Ovary (tissue), 9 donors: ENCODE data around the gene ENTR1. TPM values are rescaled to one million over a fixed set of nuclear protein-coding genes. Genes with fewer than 3 reads are reported as not detected.
"Not testable (repeated sequence)": the region's sequence is repeated elsewhere in the genome, so short reads cannot be mapped to it uniquely, and the experiment has no call there.

ENCODE experiments used
- DNase-seq, 5 donors: peaks; one replicate each; pipeline ENCODE4 v3.0.0-alpha.2; 2019 to 2020
- H3K27ac ChIP-seq, 2 donors: fragments of 200-600 bp; one replicate each; pipeline versions ENCODE4 v1.5.1 to v1.8.0; 2019 to 2022
- H3K27me3 ChIP-seq: fragments of 200-600 bp; one replicate; pipeline ENCODE4 v1.8.0; 2022
- H3K36me3 ChIP-seq: fragments of 200-600 bp; sonication (generic); one replicate; pipeline ENCODE4 v1.5.1; 2019
- H3K4me1 ChIP-seq: one replicate; pipeline ENCODE4 v1.8.1; 2013; ENCODE audit warnings: mild to moderate bottlenecking, moderate library complexity; ENCODE audit not compliant: insufficient read depth
- H3K4me3 ChIP-seq: fragments of 200-600 bp; sonication (generic); one replicate; pipeline ENCODE4 v1.5.1; 2017
- H3K9me3 ChIP-seq, 2 donors: fragments of 200-600 bp in 1 of 2; sonication (generic) in 1 of 2; one replicate each; pipeline versions ENCODE4 v1.5.1 to v1.8.1; 2013 to 2019; ENCODE audit warnings: mild to moderate bottlenecking in 1 of 2, moderate library complexity in 1 of 2
- CTCF ChIP-seq, 3 donors: fragments of 450-650 bp in 2 of 3; fragments of 200-600 bp in 1 of 3; IDR thresholded peaks; one replicate each; pipeline versions ENCODE4 v1.5.1 to v1.8.0; 2016 to 2022; ENCODE audit warnings: antibody characterized with exemption in 3 of 3, mild to moderate bottlenecking in 1 of 3
- EP300 ChIP-seq: sonication (generic); formaldehyde crosslinking; IDR thresholded peaks from one replicate; pipeline ENCODE4 v1.6.1; 2017; ENCODE audit warnings: antibody characterized with exemption
- POLR2A ChIP-seq: fragments of 450-650 bp; IDR thresholded peaks from one replicate; pipeline ENCODE4 v1.6.1; 2017; ENCODE audit warnings: antibody characterized with exemption, mild to moderate bottlenecking, moderate library complexity
- WGBS, 3 donors: extraction: QIAGEN DNeasy Blood & Tissue Kit in 1 of 3; methylation state at CpG; one replicate each; pipeline versions ENCODE4 v1.1.5 to v1.1.7; 2013 to 2017; 5-methylcytosine and 5-hydroxymethylcytosine counted together
- intact Hi-C, 4 donors: fragments of 100-400 bp; cut with DNase I; formaldehyde crosslinking; loops; one replicate each; pipeline versions ENCODE4 v1.11.0 to v1.15.1; 2022 to 2023
- polyA plus RNA-seq, 2 donors: library from polyadenylated mRNA; stranded (reverse); fragments of 200-250 nt in 1 of 2; fragments of 350-450 nt in 1 of 2; fragmentation: Illumina TruSeq in 1 of 2; extraction: RNeasy Lipid Tissue Mini Kit (QIAGEN cat#74804) in 1 of 2; gene quantifications; one replicate each; pipeline ENCODE4 v1.2.3, GENCODE V29; 2013 to 2014
- total RNA-seq, 7 donors: library from RNA; depleted of rRNA in 2 of 7; stranded (reverse); fragments of >200 nt in 2 of 7; fragmentation: NEBNext Ultra II Directional in 3 of 7; extraction: Animal tissue kit (Norgen Biotek cat#: 25700) in 3 of 7; gene quantifications; one replicate each; pipeline versions ENCODE4 v1.1.0 to v1.2.4, GENCODE V29; 2016 to 2023
- donor health status: DM: no; HTN: no; CAD: no; lungs with moderate emphysema.
- donor health status: DM: no; HTN: no; CAD: no.
- donor health status: Bipolar disorder and iron deficiency.
- donor health status: DM: yes; HTN: yes; CAD: no.
- donor health status: DM: no; HTN: no; CAD: no.
- donor health status: DM: yes; HTN: yes; CAD: no.

The ENTR1 gene
- total and polyA plus RNA-seq, 9 donors = 19.3 to 52.5 (median 27.2) TPM

- WGBS, 3 donors = 6 to 14% (median 7%) methylated on average over 49 to 71 of the region's 71 CpGs
- Histone ChIP-seq H3K27ac (peak overlapping the region in 1 of 2 donors; percentile 28), H3K4me3 (peak overlapping the region; percentile 92), H3K36me3 (no peaks in the 10 kb centered on the region), H3K27me3 (no peaks in the 10 kb centered on the region), H3K4me1 (peaks cover 2% of the 10 kb centered on the region), H3K9me3 (no peaks in the 10 kb centered on the region)
- DNase-seq = peak in 2 of 5 donors; percentile 51 to 60
- TF ChIP-seq POLR2A (no peak), CTCF (IDR thresholded peaks at IDR 0.05) (no peak), EP300 (no peak)
- intact Hi-C loops = no loop called here
Observed at GRCh38 chr9:136409557-136410455, 608 bp downstream of the ENTR1 start.

GRCh38 chr9:136407911-136408310, 2.5 kb downstream of the ENTR1 start:
- 84 to 90% (median 87%) methylated on average over 7 of the region's 7 CpGs for WGBS, 3 donors
- H3K36me3 ChIP-seq = no peaks in the 10 kb centered on the region
- TF ChIP-seq CTCF (IDR thresholded peaks at IDR 0.05) = no peak
- TF ChIP-seq POLR2A = no peak
- TF ChIP-seq EP300 = no peak
- H3K4me3 ChIP-seq = no peak overlapping the region
- no peaks in the 10 kb centered on the region for H3K27me3 ChIP-seq
- intact Hi-C loops = no loop called here
- H3K9me3 ChIP-seq = no peaks in the 10 kb centered on the region
- H3K27ac ChIP-seq = no peak overlapping the region
- DNase-seq = no peak
- peaks cover 2% of the 10 kb centered on the region for H3K4me1 ChIP-seq

- H3K4me3 ChIP-seq, H3K27ac ChIP-seq, DNase-seq, intact Hi-C loops, H3K9me3 ChIP-seq, H3K4me1 ChIP-seq, H3K27me3 ChIP-seq, H3K36me3 ChIP-seq: not testable (repeated sequence)
- WGBS, 3 donors = 85 to 89% (median 87%) methylated on average over 28 of the region's 28 CpGs
Observed at GRCh38 chr9:136407061-136407460, 3.4 kb downstream of the ENTR1 start.

GRCh38 chr9:136405904-136406303, 4.5 kb downstream of the ENTR1 start:
- H3K4me1 ChIP-seq, H3K4me3 ChIP-seq, H3K9me3 ChIP-seq, intact Hi-C loops, H3K27ac ChIP-seq, DNase-seq, H3K36me3 ChIP-seq, H3K27me3 ChIP-seq: not testable (repeated sequence)
- WGBS, 3 donors = 78 to 83% (median 80%) methylated on average over 10 of the region's 10 CpGs

GRCh38 chr9:136405481-136405880, 4.9 kb downstream of the ENTR1 start:
- intact Hi-C loops = no loop called here
- no peak overlapping the region for H3K4me3 ChIP-seq
- 70 to 75% (median 70%) methylated on average over 7 of the region's 7 CpGs for WGBS, 3 donors

More at GRCh38 chr9:136405481-136405880, 4.9 kb downstream of the ENTR1 start:
- no peaks in the 10 kb centered on the region for H3K27me3 ChIP-seq
- H3K9me3 ChIP-seq = no peaks in the 10 kb centered on the region
- peaks cover 3% of the 10 kb centered on the region for H3K4me1 ChIP-seq
- TF ChIP-seq EP300 = no peak
- no peak for TF ChIP-seq CTCF (IDR thresholded peaks at IDR 0.05)
- no peak for TF ChIP-seq POLR2A
- no peaks in the 10 kb centered on the region for H3K36me3 ChIP-seq
- no peak overlapping the region for H3K27ac ChIP-seq
- DNase-seq = no peak
